HG03354 (cell line): ENCODE results near the gene PPP1R27.

Experiments used
- ATAC-seq: cut with Tn5 transposase; IDR thresholded peaks from one replicate; pipeline ENCODE4 v1.9.1; 2021; ENCODE audit warnings: mild to moderate bottlenecking; ENCODE audit not compliant: unreplicated experiment, poor library complexity, severe bottlenecking

PPP1R27 gene

GRCh38 chr17:81863833-81864768, 29.3 kb upstream of the PPP1R27 start:
- no peak for ATAC-seq

DNA sequence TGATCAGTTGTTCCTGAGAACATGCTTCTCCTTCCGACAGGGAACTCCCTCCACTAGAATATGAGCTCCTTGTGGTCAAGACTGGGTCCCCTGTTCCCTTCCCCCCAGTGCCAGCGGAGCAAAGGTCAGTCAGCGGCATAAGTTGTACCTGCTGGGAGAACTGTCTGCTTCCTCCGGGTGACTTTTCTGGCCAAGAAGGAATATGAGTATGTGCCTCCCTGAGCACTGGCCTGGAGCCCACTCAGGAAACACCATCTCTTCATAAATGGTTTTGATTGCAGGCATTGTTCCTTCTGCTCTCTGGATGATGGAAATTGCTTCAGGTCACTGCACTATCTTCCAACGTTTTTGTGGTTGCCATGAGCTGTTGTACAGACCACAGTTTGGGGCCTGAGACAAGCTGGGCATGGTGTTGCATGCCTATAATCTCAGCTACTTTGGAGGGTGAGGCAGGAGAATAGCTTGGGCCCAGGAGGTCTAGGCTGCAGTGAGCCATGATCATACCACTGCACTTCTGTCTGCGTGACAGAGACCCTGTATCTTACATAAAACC, 28.3 kb upstream of the PPP1R27 start:
- no peak for ATAC-seq

DNA sequence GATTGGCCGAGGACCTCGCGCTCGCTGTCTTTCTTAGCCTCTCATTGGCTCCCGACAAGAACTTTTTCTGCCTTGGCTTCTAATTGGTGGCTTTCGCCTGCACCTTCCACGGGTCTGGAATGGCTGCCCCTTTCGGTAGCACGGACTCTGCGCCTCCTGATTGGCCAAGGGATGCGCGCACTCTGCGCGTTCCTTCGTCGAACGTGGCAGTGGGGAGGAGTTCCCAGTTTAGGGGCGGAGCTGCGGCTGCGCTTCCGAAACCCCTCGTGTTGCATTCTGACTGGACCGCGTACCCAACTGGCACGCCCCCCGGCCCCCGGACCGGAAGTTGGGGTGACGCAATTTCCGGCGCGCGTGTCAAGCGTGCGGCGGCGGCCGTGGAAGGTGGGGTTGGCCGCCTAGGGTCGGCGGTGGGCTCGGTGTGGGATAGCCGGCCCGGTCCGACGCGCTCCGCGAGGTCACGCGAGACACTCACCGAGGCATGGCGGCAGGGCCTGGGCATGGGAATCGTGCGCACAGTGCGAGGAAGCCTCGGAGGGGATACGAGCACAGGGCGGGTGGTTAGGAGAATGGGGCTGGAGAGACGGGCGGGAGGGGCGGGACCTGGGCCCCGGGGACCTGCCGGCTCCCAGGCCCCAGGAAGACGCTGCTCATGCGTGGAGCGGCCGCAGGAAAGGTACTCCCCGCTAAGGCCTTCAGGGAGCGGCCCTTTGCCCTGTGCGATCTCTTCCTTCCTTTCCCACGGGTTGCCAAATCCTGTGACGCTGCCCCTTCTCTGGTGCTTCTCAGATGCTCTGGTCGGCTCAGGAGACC, 26.1 kb upstream of the PPP1R27 start:
- peak; percentile 81 for ATAC-seq

- ATAC-seq = peak; percentile 1
Measured at GRCh38 chr17:81859906-81860755, 25.3 kb upstream of the PPP1R27 start, which contains the start of gene P4HB. TSS of gene P4HB (minus strand) at chr17:81860535. CDS start at chr17:81860471, 64 bp downstream.

- ATAC-seq = no peak
Measured at GRCh38 chr17:81858967-81859905, 24.4 kb upstream of the PPP1R27 start.

GRCh38 chr17:81858170-81858966, 23.5 kb upstream of the PPP1R27 start:
- ATAC-seq = no peak

DNA sequence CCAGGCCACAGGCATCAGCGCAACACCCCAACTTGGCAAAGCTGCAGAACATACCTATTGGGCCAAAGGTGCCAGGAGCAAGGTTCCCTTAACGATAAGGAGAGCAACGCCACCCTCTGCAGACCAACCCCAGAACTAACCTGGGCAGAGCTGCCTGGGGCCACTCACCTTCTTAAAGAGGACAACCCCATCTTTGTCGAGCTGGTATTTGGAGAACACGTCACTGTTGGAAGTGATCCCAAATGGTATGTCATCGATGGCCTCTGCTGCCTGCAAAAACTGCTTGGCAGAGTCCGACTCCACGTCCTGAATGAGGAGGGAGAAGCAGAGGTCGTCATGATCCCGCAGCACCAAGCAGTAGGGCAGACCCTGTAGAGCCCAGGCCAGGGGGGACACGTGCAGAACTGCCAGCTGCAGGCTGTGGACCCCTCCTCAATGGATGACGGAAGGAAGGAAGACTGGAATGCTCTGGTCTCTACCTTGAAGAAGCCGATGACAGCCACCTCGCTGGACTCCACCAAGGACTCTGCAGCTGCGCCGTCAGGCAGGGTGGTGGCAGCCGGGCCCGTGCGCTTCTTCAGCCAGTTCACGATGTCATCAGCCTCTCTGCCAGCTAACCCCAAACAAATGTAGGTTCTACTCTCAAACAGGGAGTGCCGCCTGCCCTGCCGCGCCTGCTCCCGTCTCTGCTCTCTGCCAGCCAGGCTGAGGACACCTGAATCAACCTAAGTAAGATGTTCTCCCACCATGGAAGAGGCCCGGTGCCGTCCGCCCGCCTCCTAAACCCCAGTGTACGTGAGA, 20.3 kb upstream of the PPP1R27 start:
- no peak for ATAC-seq

- ATAC-seq = no peak
Measured at GRCh38 chr17:81852237-81852636, 17.4 kb upstream of the PPP1R27 start.

DNA sequence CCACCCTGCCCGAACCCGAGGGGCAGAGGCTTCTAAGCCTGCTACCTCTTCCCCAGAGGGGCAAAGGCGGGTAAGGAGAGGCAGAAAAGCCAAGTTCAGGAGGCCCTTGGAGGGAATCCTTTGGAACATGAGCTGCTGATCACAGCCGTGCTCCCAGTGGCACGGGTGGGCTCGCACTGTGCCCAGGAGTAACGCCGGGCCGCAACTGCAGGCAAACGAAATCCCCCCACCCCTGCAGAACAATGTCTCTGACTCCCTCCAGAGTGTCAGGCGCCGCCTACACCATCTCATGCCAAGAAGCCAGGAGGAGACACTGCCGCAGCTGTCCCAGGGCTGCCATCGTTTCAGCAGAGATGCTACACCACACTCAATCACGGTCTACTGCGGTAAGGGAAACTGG, 16.6 kb upstream of the PPP1R27 start:
- no peak for ATAC-seq

- no peak for ATAC-seq
Measured at GRCh38 chr17:81849457-81849856, 14.6 kb upstream of the PPP1R27 start.

- ATAC-seq = no peak
Measured at GRCh38 chr17:81846743-81847689, 12.2 kb upstream of the PPP1R27 start.

GRCh38 chr17:81845881-81846742, 11.3 kb upstream of the PPP1R27 start:
- no peak for ATAC-seq

DNA sequence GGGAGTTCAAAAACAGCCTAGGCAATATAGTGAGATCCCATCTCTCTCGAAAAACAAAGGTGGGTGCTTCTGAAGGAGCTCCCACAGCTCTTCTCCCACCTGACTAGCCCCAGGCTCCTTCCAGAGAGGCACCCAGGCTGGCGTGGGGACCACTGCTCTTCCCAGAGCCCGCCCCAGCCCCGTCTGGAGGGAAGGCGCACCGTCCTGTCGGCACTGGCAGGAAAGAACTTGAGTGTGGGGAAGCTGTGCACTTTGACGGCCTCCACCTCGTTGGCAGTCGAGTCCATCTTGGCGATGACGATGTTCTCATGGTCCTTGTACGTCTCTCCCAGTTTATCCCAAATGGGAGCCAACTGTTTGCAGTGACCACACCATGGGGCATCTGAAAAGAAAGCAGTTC, 10.5 kb upstream of the PPP1R27 start:
- no peak for ATAC-seq

GRCh38 chr17:81844887-81845286, 10.0 kb upstream of the PPP1R27 start:
- no peak for ATAC-seq

GRCh38 chr17:81844327-81844851, 9.5 kb upstream of the PPP1R27 start:
- no peak for ATAC-seq
